Left renal cortex interstitium (tissue), 4 donors: ENCODE data around the gene GAPT. TPM values are rescaled to one million over a fixed set of nuclear protein-coding genes. Genes with fewer than 3 reads are reported as not detected.

ENCODE experiments used
- DNase-seq, 4 donors: peaks; one replicate each; pipeline ENCODE4 v3.0.0-alpha.2; 2013; ENCODE audit warnings: low read depth in 4 of 4, low spot score in 2 of 4, missing footprints in 1 of 4
- polyA plus RNA-seq, 4 donors: library from polyadenylated mRNA; unstranded; fragments of 120-200 nt; gene quantifications; one replicate each; pipeline ENCODE4 v1.2.1, GENCODE V29; 2013; ENCODE audit not compliant: insufficient read length in 4 of 4

The GAPT gene
- polyA plus RNA-seq, 4 donors, result 0.68 to 1.5 (median 0.96) TPM

GRCh38 chr5:58460002-58460731 is 31.1 kb upstream of the GAPT start, which contains the start of gene PLK2:
TSS of gene PLK2 (minus strand) at chr5:58460086. CDS start at chr5:58459959, 127 bp downstream.
- DNase-seq, result peak; percentile 79 to 90 (median 86)

- DNase-seq, result peak; percentile 81 to 91 (median 86)
Measured at GRCh38 chr5:58460732-58461286, 30.4 kb upstream of the GAPT start.

- DNase-seq, result no peak
Measured at GRCh38 chr5:58462154-58462553, 29.1 kb upstream of the GAPT start.

- peak in 3 of 4 donors; percentile 28 to 62 (median 32) for DNase-seq
Measured at GRCh38 chr5:58462623-58463230, 28.5 kb upstream of the GAPT start.

GRCh38 chr5:58466939-58467338 is 24.3 kb upstream of the GAPT start:
- DNase-seq, result no peak

- no peak for DNase-seq
Measured at GRCh38 chr5:58469896-58470295, 21.3 kb upstream of the GAPT start.

- DNase-seq, result no peak
Measured at GRCh38 chr5:58475404-58475803, 15.8 kb upstream of the GAPT start.

GRCh38 chr5:58477760-58478376 is 13.4 kb upstream of the GAPT start:
- DNase-seq, result no peak

GRCh38 chr5:58481066-58481676 is 10.1 kb upstream of the GAPT start:
- DNase-seq, result no peak

GRCh38 chr5:58481828-58482227 is 9.4 kb upstream of the GAPT start:
- no peak for DNase-seq

GRCh38 chr5:58482536-58482935 is 8.7 kb upstream of the GAPT start:
- no peak for DNase-seq

- DNase-seq, result no peak
Measured at GRCh38 chr5:58484505-58484904, 6.7 kb upstream of the GAPT start.

GRCh38 chr5:58486290-58486689 is 4.9 kb upstream of the GAPT start:
- no peak for DNase-seq

GRCh38 chr5:58490402-58491050 is 709 bp upstream of the GAPT start:
- DNase-seq, result no peak

GRCh38 chr5:58493141-58493540 is 1.9 kb downstream of the GAPT start:
- no peak for DNase-seq

- no peak for DNase-seq
Measured at GRCh38 chr5:58496488-58496887, 5.3 kb downstream of the GAPT start.

GRCh38 chr5:58497386-58497785 is 6.2 kb downstream of the GAPT start:
- DNase-seq, result no peak

- no peak for DNase-seq
Measured at GRCh38 chr5:58497921-58498320, 6.7 kb downstream of the GAPT start.

- DNase-seq, result peak in 2 of 4 donors; percentile 6 to 13
Measured at GRCh38 chr5:58498340-58498942, 7.2 kb downstream of the GAPT start.

- no peak for DNase-seq
Measured at GRCh38 chr5:58499231-58499630, 8.0 kb downstream of the GAPT start.
